ENCODE measurements around the gene VGF. TPM values are rescaled to one million over a fixed set of nuclear protein-coding genes. Genes with fewer than 3 reads are reported as not detected.

VGF gene
- total RNA-seq, 2 donors from 2014 or later: not detected

DNA sequence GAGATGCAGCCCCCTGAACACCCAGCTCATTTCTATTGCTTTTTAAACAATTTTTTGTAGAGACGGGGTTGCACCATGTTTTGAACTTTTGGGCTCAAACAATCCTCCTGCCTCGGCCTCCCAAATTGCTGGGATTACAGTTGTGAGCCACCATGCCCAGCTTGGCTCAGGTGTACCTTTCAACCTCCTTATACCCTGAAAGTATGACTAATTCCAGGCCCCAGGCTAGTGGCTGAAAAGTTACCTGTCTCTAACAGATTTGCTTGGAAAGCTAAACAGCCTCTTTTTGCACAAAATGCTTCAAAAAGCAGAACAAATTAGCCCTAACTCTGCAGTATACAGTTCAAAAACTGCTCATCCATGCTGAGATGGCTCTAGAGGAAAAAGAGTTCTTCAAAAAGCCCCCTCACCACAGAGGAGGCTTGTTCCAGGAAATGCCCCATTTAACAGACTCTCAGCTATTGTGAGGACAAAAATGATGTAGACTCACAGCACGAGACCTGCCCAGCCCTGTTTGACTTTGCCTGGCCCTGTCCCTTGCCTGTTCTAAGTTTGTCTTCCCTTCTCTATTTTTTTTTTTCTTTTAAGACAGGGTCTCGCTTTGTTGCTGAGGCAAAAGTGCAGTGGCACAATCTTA is 24.5 kb downstream of the VGF start:
- H3K4me1 ChIP-seq: peaks cover 0 to 17% of the 10 kb centered on the region in 2 donors
- TF ChIP-seq, protein P1, sequence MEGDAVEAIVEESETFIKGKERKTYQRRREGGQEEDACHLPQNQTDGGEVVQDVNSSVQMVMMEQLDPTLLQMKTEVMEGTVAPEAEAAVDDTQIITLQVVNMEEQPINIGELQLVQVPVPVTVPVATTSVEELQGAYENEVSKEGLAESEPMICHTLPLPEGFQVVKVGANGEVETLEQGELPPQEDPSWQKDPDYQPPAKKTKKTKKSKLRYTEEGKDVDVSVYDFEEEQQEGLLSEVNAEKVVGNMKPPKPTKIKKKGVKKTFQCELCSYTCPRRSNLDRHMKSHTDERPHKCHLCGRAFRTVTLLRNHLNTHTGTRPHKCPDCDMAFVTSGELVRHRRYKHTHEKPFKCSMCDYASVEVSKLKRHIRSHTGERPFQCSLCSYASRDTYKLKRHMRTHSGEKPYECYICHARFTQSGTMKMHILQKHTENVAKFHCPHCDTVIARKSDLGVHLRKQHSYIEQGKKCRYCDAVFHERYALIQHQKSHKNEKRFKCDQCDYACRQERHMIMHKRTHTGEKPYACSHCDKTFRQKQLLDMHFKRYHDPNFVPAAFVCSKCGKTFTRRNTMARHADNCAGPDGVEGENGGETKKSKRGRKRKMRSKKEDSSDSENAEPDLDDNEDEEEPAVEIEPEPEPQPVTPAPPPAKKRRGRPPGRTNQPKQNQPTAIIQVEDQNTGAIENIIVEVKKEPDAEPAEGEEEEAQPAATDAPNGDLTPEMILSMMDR (IDR thresholded peaks at IDR 0.05): no peak
- H3K36me3 ChIP-seq: peaks cover 8% of the 10 kb centered on the region
- H3K27me3 ChIP-seq: no peaks in the 10 kb centered on the region
- no peak overlapping the region for H3K4me3 ChIP-seq
- no peak for DNase-seq (ENCODE audit: low spot score)
- H3K27ac ChIP-seq: no peak overlapping the region
- H3K9me3 ChIP-seq: no peaks in the 10 kb centered on the region

DNA sequence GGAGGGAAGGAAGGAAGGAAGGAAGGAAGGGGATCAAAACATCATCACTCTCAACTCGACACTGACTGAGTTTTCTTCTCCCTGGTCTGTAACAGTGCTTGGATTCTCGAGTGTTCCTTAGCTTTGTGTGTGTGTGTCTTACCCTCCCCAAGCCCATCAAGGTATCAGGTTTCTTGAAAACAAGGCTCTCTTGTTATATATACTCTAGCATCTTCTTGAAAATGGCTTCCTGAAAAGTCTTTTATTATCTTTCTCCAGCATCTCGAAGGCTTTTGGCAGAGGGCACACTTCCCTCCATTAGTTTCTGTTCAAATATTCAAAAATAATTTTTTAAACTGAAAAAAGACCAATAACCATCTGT is 25.1 kb downstream of the VGF start:
- Histone ChIP-seq H3K36me3 (peaks cover 12% of the 10 kb centered on the region), H3K4me1 (peaks cover 0 to 17% of the 10 kb centered on the region in 2 donors), H3K27ac (no peak overlapping the region), H3K27me3 (no peaks in the 10 kb centered on the region), H3K9me3 (no peaks in the 10 kb centered on the region), H3K4me3 (no peak overlapping the region)
- TF ChIP-seq, protein P1 (IDR thresholded peaks at IDR 0.05): no peak
- DNase-seq (ENCODE audit: low spot score): no peak

DNA sequence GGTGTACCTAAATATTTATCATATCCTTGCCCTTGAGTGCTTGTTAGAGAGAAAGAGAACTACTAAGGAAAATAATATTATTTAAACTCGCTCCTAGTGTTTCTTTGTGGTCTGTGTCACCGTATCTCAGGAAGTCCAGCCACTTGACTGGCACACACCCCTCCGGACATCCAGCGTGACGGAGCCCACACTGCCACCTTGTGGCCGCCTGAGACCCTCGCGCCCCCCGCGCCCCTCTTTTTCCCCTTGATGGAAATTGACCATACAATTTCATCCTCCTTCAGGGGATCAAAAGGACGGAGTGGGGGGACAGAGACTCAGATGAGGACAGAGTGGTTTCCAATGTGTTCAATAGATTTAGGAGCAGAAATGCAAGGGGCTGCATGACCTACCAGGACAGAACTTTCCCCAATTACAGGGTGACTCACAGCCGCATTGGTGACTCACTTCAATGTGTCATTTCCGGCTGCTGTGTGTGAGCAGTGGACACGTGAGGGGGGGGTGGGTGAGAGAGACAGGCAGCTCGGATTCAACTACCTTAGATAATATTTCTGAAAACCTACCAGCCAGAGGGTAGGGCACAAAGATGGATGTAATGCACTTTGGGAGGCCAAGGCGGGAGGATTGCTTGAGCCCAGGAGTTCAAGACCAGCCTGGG is 27.0 kb downstream of the VGF start:
- Histone ChIP-seq H3K4me1 (peaks cover 0 to 17% of the 10 kb centered on the region in 2 donors), H3K27ac (peak overlapping the region; percentile 60 to 73), H3K4me3 (no peak overlapping the region), H3K36me3 (peaks cover 12% of the 10 kb centered on the region), H3K27me3 (no peaks in the 10 kb centered on the region), H3K9me3 (no peaks in the 10 kb centered on the region)
- peak; percentile 95 for DNase-seq (ENCODE audit: low spot score)
- TF ChIP-seq, protein P1 (IDR thresholded peaks at IDR 0.05): peak; percentile 64 to 93

DNA sequence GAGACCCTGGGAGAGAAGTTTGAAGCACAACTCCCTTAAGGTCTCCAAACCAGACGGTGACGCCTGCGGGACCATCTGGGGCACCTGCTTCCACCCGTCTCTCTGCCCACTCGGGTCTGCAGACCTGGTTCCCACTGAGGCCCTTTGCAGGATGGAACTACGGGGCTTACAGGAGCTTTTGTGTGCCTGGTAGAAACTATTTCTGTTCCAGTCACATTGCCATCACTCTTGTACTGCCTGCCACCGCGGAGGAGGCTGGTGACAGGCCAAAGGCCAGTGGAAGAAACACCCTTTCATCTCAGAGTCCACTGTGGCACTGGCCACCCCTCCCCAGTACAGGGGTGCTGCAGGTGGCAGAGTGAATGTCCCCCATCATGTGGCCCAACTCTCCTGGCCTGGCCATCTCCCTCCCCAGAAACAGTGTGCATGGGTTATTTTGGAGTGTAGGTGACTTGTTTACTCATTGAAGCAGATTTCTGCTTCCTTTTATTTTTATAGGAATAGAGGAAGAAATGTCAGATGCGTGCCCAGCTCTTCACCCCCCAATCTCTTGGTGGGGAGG is 27.6 kb downstream of the VGF start:
- H3K36me3 ChIP-seq: peaks cover 12% of the 10 kb centered on the region
- DNase-seq (ENCODE audit: low spot score): no peak
- H3K27me3 ChIP-seq: no peaks in the 10 kb centered on the region
- no peak overlapping the region for H3K4me3 ChIP-seq
- peak overlapping the region; percentile 60 to 73 for H3K27ac ChIP-seq
- no peaks in the 10 kb centered on the region for H3K9me3 ChIP-seq
- H3K4me1 ChIP-seq: peaks cover 0 to 17% of the 10 kb centered on the region in 2 donors
- TF ChIP-seq, protein P1 (IDR thresholded peaks at IDR 0.05): no peak

DNA sequence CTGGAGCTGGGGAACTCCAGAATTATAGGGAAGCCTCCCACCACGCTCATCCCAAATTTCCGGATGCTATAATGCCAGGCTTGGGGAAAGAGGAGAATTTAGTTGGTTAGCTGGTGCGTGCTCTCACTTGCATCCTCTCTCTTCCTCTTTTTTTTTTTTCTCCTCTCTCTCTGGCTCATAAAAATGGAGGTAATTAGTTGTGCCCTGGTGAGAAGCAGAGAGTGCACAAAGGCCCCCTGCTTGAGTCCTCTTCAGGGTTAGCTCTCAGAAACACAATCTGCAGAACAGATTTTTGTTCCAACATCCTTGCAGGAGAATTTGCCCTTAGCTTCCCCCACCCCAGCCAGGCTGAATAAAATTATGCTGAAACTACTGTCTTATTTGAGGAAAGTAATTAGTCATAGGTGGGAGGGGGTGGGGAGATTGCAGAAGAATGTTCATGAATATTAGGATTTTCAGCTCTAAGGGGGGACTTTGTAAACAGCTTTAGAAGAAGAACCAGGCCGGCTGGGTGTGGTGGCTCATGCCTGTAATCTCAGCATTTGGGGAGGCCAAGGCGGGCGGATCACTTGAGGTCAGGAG is 30.9 kb downstream of the VGF start:
- Histone ChIP-seq H3K9me3 (no peaks in the 10 kb centered on the region), H3K27ac (no peak overlapping the region), H3K4me1 (peaks cover 0 to 17% of the 10 kb centered on the region in 2 donors)

More for the DNA sequence above, 30.9 kb downstream of the VGF start:
- no peak overlapping the region for H3K4me3 ChIP-seq
- peaks cover 32% of the 10 kb centered on the region for H3K36me3 ChIP-seq
- TF ChIP-seq, protein P1 (IDR thresholded peaks at IDR 0.05): no peak
- DNase-seq (ENCODE audit: low spot score): no peak
- no peaks in the 10 kb centered on the region for H3K27me3 ChIP-seq
